Skeletal muscle satellite cell (primary cell): ENCODE data around the gene PPIE.
"Not testable (repeated sequence)": the region's sequence is repeated elsewhere in the genome, so short reads cannot be mapped to it uniquely, and the experiment has no call there.

Experiments
- H3K27me3 ChIP-seq: 2 replicates; pipeline ENCODE4 v1.7.0; 2013; ENCODE audit warnings: low read length; ENCODE audit not compliant: control insufficient read depth, insufficient read depth
- H3K36me3 ChIP-seq: 2 replicates; pipeline ENCODE4 v1.7.0; 2013; ENCODE audit warnings: mild to moderate bottlenecking, control low read depth, low read length; ENCODE audit not compliant: insufficient read depth
- H3K4me1 ChIP-seq: 2 replicates; pipeline ENCODE4 v1.7.0; 2013; ENCODE audit warnings: low read length; ENCODE audit not compliant: control insufficient read depth, insufficient read depth
- H3K4me2 ChIP-seq: 2 replicates; pipeline ENCODE4 v1.7.0; 2013; ENCODE audit warnings: mild to moderate bottlenecking, low read length
- H3K4me3 ChIP-seq: 2 replicates; pipeline ENCODE4 v1.7.0; 2013; ENCODE audit warnings: low read length
- H3K9ac ChIP-seq: 2 replicates; pipeline ENCODE4 v1.7.0; 2013; ENCODE audit warnings: mild to moderate bottlenecking, low read depth, low read length, moderate library complexity
- H3K9me3 ChIP-seq: replicated peaks from 2 replicates; pipeline ENCODE4 v1.7.0; 2013; ENCODE audit warnings: mild to moderate bottlenecking, control low read depth, low read length

Gene PPIE

DNA sequence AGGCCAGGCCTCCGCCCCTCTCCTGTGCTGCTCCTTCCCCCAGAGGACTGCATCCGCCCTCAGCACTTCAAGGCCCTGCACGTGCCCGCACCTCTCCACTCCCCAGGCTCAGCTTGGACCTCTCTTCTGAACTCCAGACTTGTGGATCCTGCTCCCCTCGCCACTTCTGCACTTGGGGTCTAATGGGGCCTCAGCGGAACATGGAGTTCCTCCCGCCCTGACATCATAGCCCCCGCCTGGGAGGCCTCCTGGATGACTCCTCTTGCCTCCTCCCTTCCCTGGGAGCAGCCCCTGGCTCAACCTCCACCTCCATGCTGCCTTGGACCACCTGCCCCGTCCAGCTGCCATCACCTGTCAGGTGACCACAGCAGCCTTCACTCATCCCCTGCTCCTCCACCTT, 22.3 kb downstream of the PPIE start:
- Histone ChIP-seq H3K9ac (no peak overlapping the region), H3K4me2 (no peak overlapping the region), H3K9me3 (no peaks in the 10 kb centered on the region), H3K36me3 (peaks cover 12% of the 10 kb centered on the region), H3K4me1 (peaks cover 5% of the 10 kb centered on the region), H3K27me3 (no peaks in the 10 kb centered on the region), H3K4me3 (no peak overlapping the region)

DNA sequence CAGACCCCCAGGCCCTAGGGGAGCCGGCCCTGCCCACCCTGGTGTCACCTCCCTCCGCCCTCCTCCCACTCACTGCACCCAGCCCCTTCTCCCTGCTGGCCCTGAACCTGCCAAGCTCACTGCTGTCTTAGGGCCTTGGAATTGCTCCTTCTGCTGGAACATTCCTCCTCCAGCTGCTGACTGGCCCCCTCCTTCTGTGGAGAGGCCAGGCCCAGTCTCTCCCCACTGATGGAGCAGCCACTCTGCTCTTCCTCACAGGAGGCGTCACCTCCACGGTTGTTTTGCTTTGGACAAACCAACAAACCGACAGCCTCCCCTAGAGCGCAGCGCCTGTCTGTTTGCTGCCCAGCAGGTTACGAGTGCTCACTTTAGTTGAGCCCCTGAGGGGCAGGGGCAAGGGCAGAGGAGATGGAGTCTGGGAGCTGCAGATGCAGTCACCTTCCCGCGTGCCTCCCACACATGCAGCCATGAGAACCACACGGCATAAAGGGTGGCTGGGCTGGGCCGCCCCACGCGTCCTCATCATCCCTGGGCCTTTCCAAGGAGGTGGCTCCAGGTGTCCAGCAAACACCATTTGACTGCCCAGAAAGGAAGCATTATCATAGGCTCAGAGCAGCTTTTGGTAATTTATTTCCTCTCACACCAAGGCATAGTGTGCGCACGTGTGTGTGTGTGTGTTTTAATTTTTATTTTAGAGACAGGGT, 23.0 kb downstream of the PPIE start:
- Histone ChIP-seq H3K4me3 (no peak overlapping the region), H3K27me3 (no peaks in the 10 kb centered on the region), H3K9ac (no peak overlapping the region), H3K36me3 (peaks cover 7% of the 10 kb centered on the region), H3K4me2 (no peak overlapping the region), H3K9me3 (no peaks in the 10 kb centered on the region), H3K4me1 (peaks cover 5% of the 10 kb centered on the region)

DNA sequence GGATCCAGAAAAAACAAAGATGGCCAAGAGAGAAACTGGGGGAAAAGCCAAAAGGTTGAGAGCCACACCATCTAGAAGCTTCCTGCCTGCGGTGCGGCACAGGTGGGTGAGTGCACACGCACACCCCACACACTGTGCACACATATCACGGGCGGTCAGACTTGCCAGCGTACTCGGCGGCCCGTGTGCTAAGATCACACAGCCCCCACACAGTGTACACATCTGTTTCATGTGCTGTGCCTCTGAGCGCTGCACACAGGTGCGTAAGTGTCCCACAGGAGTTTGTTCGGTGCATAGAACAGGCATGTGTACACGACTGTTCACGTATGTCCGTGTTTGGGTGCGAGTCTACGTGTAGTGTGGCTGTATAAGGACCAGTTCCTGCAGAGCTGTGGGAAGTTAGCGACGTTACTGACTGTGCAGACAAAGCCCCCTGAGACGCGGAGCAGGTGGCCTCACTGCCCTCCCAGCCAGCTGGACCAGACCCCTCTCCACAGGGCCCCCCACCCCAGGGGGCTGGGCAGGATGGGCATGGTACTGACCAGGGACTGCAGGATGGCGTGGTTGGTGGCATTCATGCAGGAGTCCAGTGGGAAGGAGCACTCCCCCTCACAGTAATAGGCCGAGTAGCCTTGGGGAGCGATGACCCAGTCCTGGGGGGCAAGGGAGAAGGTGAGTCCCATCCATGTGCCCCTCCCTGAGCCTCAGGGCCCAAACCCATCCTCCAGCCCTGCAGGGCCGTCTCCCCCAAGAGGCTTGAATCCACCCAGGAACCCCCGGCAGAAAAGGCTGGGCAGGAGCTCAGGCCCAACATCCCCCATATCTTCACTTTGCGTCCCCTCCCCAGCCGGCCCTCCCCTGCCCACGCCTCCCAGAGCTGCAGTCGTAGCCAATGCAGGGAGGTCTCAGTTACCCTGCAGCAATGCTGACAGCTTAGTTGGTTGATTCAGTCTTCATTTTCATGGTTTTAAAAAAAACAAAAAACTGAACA, 24.2 kb downstream of the PPIE start:
- Histone ChIP-seq H3K36me3 (no peaks in the 10 kb centered on the region), H3K27me3 (no peaks in the 10 kb centered on the region), H3K4me2 (no peak overlapping the region), H3K4me3 (no peak overlapping the region), H3K9me3 (no peaks in the 10 kb centered on the region), H3K4me1 (peaks cover 5% of the 10 kb centered on the region), H3K9ac (no peak overlapping the region)

DNA sequence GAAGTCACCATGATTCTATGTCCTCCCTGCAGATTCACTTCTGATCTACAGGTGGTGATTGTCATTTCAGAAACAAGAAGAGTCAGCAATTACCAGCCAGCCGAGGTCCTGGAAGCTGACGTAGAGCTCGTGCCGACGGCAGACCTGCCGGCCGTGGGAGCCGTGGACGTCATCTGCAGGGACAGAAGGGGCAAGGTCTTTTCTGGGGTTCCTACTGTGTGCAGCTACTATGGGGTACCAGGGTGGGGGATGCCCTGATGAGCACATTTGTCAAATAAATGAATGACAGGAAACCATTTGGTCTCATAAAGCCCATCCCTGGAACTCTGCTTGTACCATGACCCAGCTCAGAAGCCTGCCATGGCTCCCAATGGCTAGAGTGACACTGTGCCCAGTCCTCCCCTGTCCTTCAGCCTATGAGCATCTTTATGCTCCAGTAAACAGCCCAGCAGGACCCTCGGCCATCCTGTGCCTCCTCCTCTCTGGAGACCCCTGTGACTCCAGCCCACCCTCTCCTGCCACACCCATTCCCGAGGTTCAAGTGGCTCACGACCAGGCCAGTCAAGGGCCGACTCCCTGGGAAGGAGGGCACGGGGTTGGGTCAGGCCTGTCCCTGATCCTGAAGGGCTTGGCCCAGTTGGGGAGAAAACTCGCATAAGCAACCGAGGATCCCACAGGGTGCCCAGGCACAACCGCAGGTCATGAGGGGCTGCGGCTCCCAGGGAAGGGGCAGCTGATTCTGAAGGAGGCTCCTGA, 25.1 kb downstream of the PPIE start:
- H3K4me3 ChIP-seq, H3K4me2 ChIP-seq, H3K36me3 ChIP-seq, H3K4me1 ChIP-seq, H3K27me3 ChIP-seq, H3K9me3 ChIP-seq, H3K9ac ChIP-seq: not testable (repeated sequence)

DNA sequence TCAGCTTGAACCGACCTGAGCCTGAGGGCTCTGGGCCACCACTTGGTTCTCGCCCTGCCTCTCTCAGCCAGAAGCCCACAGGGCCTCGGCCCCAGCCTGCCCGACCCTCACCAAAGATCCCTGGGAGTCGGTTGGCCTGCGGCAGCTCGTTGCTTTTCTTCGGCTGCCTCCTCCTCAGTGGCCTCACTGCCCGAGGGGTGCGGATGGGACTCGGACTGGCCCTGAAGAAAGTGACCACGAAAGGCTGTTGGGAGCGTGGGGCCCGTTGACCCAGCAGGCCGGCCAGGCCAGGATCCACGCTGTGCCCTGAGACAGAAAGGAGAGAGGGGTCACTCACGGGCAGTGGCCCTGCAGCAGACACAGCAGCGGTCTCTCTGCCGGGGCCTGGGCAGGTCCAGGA, 25.8 kb downstream of the PPIE start:
- H3K36me3 ChIP-seq, H3K4me2 ChIP-seq, H3K27me3 ChIP-seq, H3K9ac ChIP-seq, H3K4me1 ChIP-seq, H3K9me3 ChIP-seq, H3K4me3 ChIP-seq: not testable (repeated sequence)

DNA sequence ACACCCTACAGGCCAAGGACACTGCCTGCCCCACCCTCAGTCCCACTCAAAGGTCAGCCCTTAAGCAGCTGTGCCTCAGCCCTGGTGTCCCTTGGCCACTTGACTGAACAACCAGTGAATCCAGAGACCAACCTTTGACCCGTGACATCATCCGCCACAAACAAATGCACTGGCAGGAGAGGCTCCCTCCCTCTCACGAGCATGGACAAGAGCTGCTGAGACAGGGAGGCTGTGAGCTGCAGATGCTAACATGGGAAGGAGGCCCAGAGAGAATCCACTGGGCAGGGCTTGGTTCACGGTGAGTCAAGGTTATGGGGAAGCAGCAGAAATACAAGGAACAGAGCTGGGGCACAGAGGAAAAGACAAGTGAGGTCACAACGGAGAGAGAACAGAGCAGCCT, 27.8 kb downstream of the PPIE start:
- not testable (repeated sequence) for H3K36me3 ChIP-seq, H3K4me2 ChIP-seq, H3K27me3 ChIP-seq, H3K9ac ChIP-seq, H3K4me3 ChIP-seq, H3K4me1 ChIP-seq, H3K9me3 ChIP-seq

DNA sequence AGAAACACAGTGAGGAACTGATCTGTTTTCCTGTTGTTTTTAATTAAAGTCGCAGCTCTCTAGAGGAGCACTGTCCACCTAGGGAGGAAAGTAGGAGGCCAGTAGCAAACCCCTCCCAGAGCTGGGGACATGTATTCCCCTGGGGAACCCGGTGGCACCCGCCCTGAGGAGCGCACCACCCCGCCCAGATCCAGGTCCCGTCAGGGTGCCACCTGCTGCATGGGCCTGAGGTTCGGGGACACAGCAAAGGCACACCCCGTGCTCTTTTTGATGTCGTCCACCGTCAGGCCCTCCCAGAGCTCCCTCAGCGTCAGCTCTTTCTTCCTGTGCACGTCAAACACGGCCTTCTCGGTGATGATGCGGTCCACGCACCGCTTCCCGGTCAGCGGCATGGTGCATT, 30.8 kb downstream of the PPIE start:
- H3K27me3 ChIP-seq, H3K4me2 ChIP-seq, H3K9me3 ChIP-seq, H3K4me1 ChIP-seq, H3K9ac ChIP-seq, H3K4me3 ChIP-seq, H3K36me3 ChIP-seq: not testable (repeated sequence)

DNA sequence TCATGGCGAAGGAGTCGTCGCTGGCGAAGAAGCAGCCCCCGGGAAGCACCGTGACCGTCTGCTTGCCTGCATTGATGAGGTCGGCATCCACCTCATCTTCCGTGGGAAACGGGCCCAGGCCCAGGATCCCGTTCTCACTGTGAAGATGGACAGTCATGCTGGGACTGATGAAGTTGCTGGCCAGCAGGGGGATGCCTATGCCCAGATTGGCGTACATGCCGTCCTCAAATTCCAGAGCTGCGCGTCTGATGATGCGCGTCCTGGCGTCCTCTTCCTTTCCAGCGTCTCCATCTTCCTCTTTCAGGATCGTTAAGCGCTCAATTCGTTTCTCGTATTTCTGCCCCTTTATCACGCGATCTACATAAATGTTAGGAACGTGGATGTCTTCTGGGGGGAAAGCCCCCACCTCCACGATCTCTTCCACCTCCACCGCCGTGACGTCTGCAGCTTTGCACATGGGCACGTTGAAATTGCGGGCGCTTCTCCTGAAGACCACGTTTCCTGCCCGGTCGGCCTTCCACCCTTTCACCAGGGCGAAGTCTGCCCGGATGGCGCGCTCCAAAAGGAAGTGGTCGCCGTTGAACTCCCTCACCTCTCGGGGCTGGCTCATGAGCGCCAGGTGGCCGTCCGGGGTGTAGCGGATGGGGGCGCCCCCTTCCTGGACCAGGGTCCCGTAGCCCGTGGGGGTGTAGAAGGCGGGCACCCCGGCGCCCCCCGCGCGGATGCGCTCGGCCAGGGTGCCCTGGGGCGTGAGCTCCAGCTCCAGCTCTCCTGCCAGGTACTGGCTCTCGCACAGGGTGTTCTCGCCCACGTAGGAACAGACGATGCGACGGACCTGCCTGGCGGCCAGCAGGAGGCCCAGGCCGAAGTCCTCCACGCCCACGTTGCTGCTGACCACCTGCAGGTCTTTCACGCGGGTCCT, 31.7 kb downstream of the PPIE start:
- not testable (repeated sequence) for H3K4me1 ChIP-seq, H3K9me3 ChIP-seq, H3K36me3 ChIP-seq, H3K27me3 ChIP-seq
- Histone ChIP-seq H3K9ac (peak overlapping the region; percentile 41), H3K4me3 (peak overlapping the region; percentile 68), H3K4me2 (peak overlapping the region; percentile 81)

DNA sequence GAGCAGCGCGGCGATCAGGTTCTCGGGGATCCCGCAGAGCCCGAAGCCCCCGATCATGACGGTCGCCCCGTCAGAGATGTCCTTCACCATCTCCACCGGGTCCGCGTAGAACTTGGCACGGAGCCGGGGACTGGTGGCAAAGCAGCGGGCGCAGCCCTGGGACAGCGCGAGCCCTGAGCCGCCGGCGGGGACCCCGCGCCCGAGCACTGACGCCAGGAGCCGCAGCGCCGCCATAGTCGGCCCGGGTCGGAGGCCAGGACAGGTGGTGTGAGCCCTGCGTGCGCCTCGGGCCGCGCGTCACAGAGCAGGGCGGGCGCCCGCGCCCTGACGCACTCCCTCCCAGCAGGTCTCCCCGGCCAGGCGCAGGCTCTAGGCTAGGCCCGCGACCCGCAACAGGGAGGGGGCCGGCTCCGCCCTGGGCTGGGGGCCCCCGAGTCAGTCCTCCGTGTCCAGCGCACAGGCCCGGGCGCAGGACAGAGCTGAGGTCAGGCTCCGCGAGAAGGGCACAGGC, 32.4 kb downstream of the PPIE start, which contains the start of gene OXCT2:
Gene OXCT2, minus strand, starts transcription at position 327 of the 511 bp plus-strand sequence. Its CDS starts 93 bp downstream, at position 234.
- peak within 1 kb of the TSS; percentile 41 for H3K9ac ChIP-seq
- H3K27me3 ChIP-seq: not testable (repeated sequence)
- H3K4me3 ChIP-seq: peak within 1 kb of the TSS; percentile 68

DNA sequence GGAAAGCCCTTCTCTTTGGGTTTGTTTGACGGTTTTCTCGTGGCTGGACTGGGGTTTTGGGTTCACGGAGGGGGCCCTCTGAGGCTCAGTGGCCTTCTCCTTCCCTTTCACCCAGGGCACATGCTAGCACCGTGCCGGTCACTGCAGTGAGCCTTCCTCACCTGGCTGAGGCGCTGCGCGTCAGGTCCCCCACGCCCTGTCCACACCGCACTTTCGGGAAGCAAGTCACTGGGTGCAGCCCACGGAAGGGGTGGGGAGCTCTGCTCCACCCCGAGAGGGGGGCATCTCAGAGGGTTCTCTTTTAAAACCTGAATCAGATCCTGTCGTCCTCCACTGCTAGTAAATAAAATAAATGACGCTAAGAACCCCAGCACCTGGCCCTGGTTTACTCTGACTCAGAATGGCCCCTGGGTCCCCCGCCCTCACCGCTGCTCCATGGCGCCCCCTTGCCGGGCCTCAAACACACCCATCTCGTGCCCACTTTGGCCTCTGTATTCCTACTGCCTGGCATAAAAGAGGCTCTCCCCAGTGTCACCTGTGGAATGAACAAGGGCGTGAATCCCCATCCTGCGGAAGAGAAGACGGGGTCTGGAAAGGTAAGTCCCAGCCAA, 34.8 kb downstream of the PPIE start:
- H3K9me3 ChIP-seq, H3K27me3 ChIP-seq, H3K4me1 ChIP-seq, H3K36me3 ChIP-seq, H3K9ac ChIP-seq, H3K4me2 ChIP-seq, H3K4me3 ChIP-seq: not testable (repeated sequence)

More for the DNA sequence above, 32.4 kb downstream of the PPIE start, which contains the start of gene OXCT2:
- not testable (repeated sequence) for H3K36me3 ChIP-seq, H3K9me3 ChIP-seq, H3K4me1 ChIP-seq
- H3K4me2 ChIP-seq: peak within 1 kb of the TSS; percentile 81
